Breast epithelium (tissue), 4 donors: ENCODE results near the gene MREG. TPM values are rescaled to one million over a fixed set of nuclear protein-coding genes. Genes with fewer than 3 reads are reported as not detected.
A peak's percentile ranks its signal among the peaks of the same experiment; 100 is the strongest.
"Not testable (repeated sequence)": the region's sequence is repeated elsewhere in the genome, so short reads cannot be mapped to it uniquely, and the experiment has no call there.

ENCODE experiments used
- DNase-seq, 2 donors: peaks; one replicate each; pipeline ENCODE4 v3.0.0-alpha.2; 2019; ENCODE audit warnings: low spot score in 2 of 2
- H3K27ac ChIP-seq, 2 donors: fragments of 200-600 bp; sonication (generic) in 1 of 2; one replicate each; pipeline ENCODE4 v1.5.1; 2016 to 2019; ENCODE audit warnings: mild to moderate bottlenecking in 1 of 2
- H3K27me3 ChIP-seq, 2 donors: fragments of 200-600 bp; sonication (generic) in 1 of 2; one replicate each; pipeline versions ENCODE4 v1.5.1 to v1.6.0; 2017 to 2019; ENCODE audit warnings: control low read depth in 1 of 2, mild to moderate bottlenecking in 1 of 2
- H3K36me3 ChIP-seq: fragments of 200-600 bp; one replicate; pipeline ENCODE4 v1.5.1; 2019
- H3K4me1 ChIP-seq, 2 donors: fragments of 200-600 bp; sonication (generic); one replicate each; pipeline ENCODE4 v1.5.1; 2016 to 2019; ENCODE audit warnings: control low read depth in 1 of 2
- H3K4me3 ChIP-seq, 3 donors: fragments of 200-600 bp; sonication (generic); 1 replicate in 2 of 3; 2 replicates in 1 of 3; pipeline ENCODE4 v1.5.1; 2016 to 2019; ENCODE audit warnings: mild to moderate bottlenecking in 3 of 3, moderate library complexity in 2 of 3
- H3K9me3 ChIP-seq, 2 donors: fragments of 200-600 bp; sonication (generic) in 1 of 2; one replicate each; pipeline ENCODE4 v1.5.1; 2016 to 2019; ENCODE audit warnings: control low read depth in 1 of 2
- POLR2A ChIP-seq: fragments of 450-650 bp; IDR thresholded peaks from one replicate; pipeline ENCODE4 v1.6.1; 2016; ENCODE audit warnings: antibody characterized with exemption, mild to moderate bottlenecking, moderate library complexity
- POLR2AphosphoS5 ChIP-seq, 3 donors: sonication (generic); formaldehyde crosslinking; IDR thresholded peaks; one replicate each; pipeline ENCODE4 v1.6.1; 2017; ENCODE audit warnings: antibody characterized with exemption in 3 of 3
- intact Hi-C: fragments of 100-400 bp; cut with DNase I; formaldehyde crosslinking; loops from one replicate; pipeline ENCODE4 v1.15.1; 2023; ENCODE audit warnings: low total_unique reads
- total RNA-seq, 3 donors: library from RNA; depleted of rRNA; stranded (reverse); fragments of >200 nt; gene quantifications; one replicate each; pipeline ENCODE4 v1.1.0, GENCODE V29; 2016
- TF ChIP-seq, protein P1 (sequence below), 3 donors: fragments of 450-650 bp; IDR thresholded peaks; one replicate each; pipeline ENCODE4 v1.5.1; 2016 to 2017; ENCODE audit warnings: antibody characterized with exemption in 3 of 3, mild to moderate bottlenecking in 3 of 3, moderate library complexity in 3 of 3

MREG gene
- total RNA-seq, 3 donors from 2014 or later, result 3.8 to 30.1 (median 16.1) TPM

DNA sequence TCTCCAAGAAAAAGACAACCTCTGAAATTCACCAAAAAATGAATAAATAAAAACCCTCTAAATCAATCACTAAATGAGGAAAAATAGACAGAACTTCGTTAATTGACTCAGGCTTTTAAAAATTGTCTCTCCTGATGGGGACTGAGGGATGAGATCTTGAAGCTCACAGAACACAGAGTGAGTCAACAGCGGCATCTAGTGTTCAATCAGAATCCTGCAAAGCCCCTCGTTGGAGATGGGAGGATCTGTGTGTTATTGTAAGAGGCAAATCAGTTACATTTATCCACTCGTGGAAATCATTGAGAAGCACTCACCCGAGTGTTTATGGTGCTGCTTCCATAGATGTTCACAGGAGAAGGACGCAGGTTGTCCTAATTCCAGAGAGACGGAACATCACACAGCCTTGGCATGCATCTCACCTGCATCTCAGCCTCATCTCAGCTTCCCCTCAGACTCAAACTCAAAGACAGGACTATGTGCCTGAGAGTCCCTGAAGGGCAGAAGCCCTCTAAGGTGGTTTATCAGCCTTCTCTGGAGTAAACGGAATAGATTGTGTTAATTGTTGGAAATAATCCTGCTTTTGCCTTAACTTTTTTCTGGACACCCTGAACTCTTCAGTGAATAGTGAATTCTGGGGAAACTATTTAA, 82.0 kb downstream of the MREG start:
- Histone ChIP-seq H3K27me3 (no peaks in the 10 kb centered on the region), H3K27ac (no peak overlapping the region), H3K4me1 (no peaks in the 10 kb centered on the region), H3K4me3 (no peak overlapping the region), H3K9me3 (no peaks in the 10 kb centered on the region), H3K36me3 (no peaks in the 10 kb centered on the region)
- TF ChIP-seq POLR2A, result no peak
- TF ChIP-seq, protein P1, sequence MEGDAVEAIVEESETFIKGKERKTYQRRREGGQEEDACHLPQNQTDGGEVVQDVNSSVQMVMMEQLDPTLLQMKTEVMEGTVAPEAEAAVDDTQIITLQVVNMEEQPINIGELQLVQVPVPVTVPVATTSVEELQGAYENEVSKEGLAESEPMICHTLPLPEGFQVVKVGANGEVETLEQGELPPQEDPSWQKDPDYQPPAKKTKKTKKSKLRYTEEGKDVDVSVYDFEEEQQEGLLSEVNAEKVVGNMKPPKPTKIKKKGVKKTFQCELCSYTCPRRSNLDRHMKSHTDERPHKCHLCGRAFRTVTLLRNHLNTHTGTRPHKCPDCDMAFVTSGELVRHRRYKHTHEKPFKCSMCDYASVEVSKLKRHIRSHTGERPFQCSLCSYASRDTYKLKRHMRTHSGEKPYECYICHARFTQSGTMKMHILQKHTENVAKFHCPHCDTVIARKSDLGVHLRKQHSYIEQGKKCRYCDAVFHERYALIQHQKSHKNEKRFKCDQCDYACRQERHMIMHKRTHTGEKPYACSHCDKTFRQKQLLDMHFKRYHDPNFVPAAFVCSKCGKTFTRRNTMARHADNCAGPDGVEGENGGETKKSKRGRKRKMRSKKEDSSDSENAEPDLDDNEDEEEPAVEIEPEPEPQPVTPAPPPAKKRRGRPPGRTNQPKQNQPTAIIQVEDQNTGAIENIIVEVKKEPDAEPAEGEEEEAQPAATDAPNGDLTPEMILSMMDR (IDR thresholded peaks at IDR 0.05), result peak; percentile 69 to 83 (median 76)
- intact Hi-C loops, result no loop called here
- DNase-seq, result peak in 1 of 2 donors; percentile 31

DNA sequence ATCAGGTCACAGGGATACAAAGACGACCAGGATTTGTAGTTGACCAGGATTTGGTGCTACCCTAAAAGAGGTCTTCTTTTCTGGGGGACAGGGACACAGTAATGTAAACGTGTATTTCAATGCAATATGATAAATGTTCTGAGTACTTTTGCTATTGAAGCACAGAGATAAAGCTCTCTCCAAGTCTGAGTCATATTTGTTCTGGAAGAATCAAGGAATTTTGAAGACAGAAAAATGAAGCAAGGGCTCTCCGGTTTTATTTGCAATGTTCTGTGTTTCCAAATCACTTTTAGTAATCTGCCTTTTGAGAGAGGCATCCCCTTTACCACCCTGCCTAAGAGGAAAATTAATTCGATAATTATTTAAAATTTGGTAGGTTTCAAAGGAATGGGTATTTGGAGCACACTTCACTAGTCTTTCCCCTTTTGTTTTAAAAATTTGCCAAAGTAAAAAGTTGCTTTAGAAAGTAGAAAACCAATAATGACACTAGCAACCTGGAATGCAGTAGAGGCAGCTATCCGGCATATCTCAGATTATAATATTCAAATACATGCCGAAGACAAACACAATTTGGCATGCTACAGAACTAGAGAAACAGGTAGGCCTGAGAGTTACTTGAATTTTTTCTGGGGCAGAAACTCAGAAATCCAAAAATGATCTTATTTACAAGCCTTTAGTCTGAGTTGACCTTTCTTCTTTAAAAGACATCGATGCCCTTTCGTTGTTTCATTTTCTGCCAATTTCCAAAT, 82.7 kb downstream of the MREG start:
- no peak overlapping the region for H3K4me3 ChIP-seq
- TF ChIP-seq POLR2A (no peak), POLR2AphosphoS5 (IDR thresholded peaks at IDR 0.05) (no peak)
- TF ChIP-seq, protein P1 (IDR thresholded peaks at IDR 0.05), result no peak

DNA sequence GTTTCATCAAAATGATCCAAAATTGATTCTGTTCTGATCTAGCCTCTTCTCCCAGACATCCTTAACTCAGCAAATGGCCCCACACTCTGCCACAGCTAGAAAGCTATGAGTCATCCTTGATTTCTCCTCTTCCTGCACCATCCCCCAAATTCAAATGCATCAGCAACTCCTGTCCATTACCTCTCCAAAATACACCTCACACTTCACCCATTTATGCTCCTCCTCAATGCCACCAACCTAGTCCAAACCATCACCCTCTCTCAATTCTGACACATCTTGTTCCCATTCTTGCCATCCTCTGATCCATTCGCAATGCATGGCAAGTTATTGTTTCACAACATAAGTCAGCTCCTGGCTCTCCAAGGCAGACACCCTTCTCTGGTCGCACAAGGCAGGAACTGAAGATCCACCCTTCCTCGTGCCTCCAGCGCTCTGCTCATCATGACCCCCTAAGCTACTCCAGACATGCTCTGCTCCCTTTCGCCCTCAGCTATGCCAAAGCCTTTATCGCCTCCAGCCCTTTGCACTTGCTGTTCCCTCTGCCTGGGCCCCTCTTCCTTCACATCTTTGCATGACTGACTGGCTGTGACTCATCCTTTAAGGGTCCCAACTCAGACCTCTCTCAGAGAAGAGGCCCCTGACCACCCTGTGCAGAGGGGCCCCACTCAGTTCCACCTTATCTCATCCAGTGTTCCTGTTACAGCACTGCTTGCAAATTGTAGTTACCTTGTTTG, 83.6 kb downstream of the MREG start:
- Histone ChIP-seq H3K27ac (peak overlapping the region in 1 of 2 donors; percentile 25), H3K36me3 (no peaks in the 10 kb centered on the region), H3K27me3 (no peaks in the 10 kb centered on the region), H3K4me1 (no peaks in the 10 kb centered on the region), H3K4me3 (no peak overlapping the region), H3K9me3 (no peaks in the 10 kb centered on the region)
- intact Hi-C loops, result no loop called here
- no peak for DNase-seq
- TF ChIP-seq, protein P1 (IDR thresholded peaks at IDR 0.05), result no peak
- no peak for TF ChIP-seq POLR2A
- TF ChIP-seq POLR2AphosphoS5 (IDR thresholded peaks at IDR 0.05), result no peak

More for the DNA sequence above, 82.7 kb downstream of the MREG start:
- Histone ChIP-seq H3K27me3 (no peaks in the 10 kb centered on the region), H3K4me1 (no peaks in the 10 kb centered on the region), H3K36me3 (no peaks in the 10 kb centered on the region), H3K27ac (no peak overlapping the region), H3K9me3 (no peaks in the 10 kb centered on the region)
- no peak for DNase-seq
- intact Hi-C loops, result no loop called here

DNA sequence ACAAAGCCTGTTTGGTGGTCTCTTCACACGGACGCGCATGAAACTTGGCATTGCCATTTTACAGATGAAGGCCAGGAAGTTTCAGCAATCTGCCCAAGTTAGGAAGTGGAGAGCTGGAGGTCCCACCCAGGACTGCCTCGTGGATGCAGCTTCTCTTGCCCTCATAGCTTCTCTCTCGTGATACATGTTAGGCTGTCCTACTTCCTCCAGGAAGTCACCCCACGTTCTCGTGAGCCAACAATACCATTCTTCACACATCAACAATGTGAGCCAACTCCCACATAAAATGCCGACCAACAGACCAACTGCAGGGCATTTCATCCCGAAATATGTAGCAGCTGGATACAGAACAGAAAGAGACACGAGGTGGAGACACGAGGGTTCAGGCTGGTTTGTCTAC, 85.3 kb downstream of the MREG start:
- Histone ChIP-seq H3K4me1 (no peaks in the 10 kb centered on the region), H3K36me3 (no peaks in the 10 kb centered on the region), H3K27ac (no peak overlapping the region), H3K9me3 (no peaks in the 10 kb centered on the region), H3K4me3 (no peak overlapping the region), H3K27me3 (no peaks in the 10 kb centered on the region)
- no peak for DNase-seq
- intact Hi-C loops, result no loop called here
- TF ChIP-seq POLR2A (no peak), POLR2AphosphoS5 (IDR thresholded peaks at IDR 0.05) (no peak)
- TF ChIP-seq, protein P1 (IDR thresholded peaks at IDR 0.05), result no peak

DNA sequence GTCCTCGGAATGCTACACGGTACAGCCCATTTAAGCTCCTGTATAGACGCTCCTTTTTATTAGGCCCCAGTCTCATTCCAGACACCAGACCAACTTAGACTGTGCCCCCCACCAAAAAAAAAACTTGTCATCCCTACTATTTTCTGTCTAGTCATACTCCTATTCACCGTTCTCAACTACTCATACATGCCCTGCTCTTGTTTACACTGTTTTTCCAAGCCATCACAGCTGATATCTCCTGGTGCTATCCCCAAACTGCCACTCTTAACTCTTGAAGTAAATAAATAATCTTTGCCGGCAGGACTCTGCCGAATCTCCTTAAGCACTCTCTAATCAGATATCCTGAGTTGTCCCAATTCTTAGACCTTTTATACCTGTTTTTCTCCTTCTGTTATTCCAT, 86.4 kb downstream of the MREG start:
- H3K4me1 ChIP-seq, DNase-seq, intact Hi-C loops, H3K27me3 ChIP-seq, H3K4me3 ChIP-seq, H3K27ac ChIP-seq, H3K36me3 ChIP-seq, H3K9me3 ChIP-seq: not testable (repeated sequence)
